ENCODE data around the gene TRMT6.

Gene TRMT6

GRCh38 chr20:5950271-5951031 lies at the start of gene TRMT6, which contains the start of gene MCM8:
Gene TRMT6, minus strand, starts transcription at chr20:5950533. Its CDS starts 128 bp downstream, at chr20:5950405.
Gene MCM8, plus strand, starts transcription at chr20:5950652. Its CDS starts 1,364 bp downstream, at chr20:5952016.
- peak; percentile 97 for DNase-seq (ENCODE audit: low spot score)

- DNase-seq (ENCODE audit: low spot score): no peak
Observed at GRCh38 chr20:5999783-6000182, 49.5 kb upstream of the TRMT6 start.

GRCh38 chr20:5996765-5997164 lies 46.4 kb upstream of the TRMT6 start:
- DNase-seq (ENCODE audit: low spot score): no peak

- DNase-seq (ENCODE audit: low spot score): no peak
Observed at GRCh38 chr20:5991623-5992441, 41.5 kb upstream of the TRMT6 start.

GRCh38 chr20:5990946-5991345 lies 40.6 kb upstream of the TRMT6 start:
- no peak for DNase-seq (ENCODE audit: low spot score)

- no peak for DNase-seq (ENCODE audit: low spot score)
Observed at GRCh38 chr20:5989539-5989938, 39.2 kb upstream of the TRMT6 start.

- no peak for DNase-seq (ENCODE audit: low spot score)
Observed at GRCh38 chr20:5987383-5987782, 37.0 kb upstream of the TRMT6 start.

- DNase-seq (ENCODE audit: low spot score): no peak
Observed at GRCh38 chr20:5980720-5981538, 30.6 kb upstream of the TRMT6 start.

- DNase-seq (ENCODE audit: low spot score): no peak
Observed at GRCh38 chr20:5979801-5980200, 29.5 kb upstream of the TRMT6 start.

GRCh38 chr20:5977975-5978374 lies 27.6 kb upstream of the TRMT6 start:
- DNase-seq (ENCODE audit: low spot score): no peak

- no peak for DNase-seq (ENCODE audit: low spot score)
Observed at GRCh38 chr20:5977223-5977622, 26.9 kb upstream of the TRMT6 start.

GRCh38 chr20:5975778-5976177 lies 25.4 kb upstream of the TRMT6 start:
- no peak for DNase-seq (ENCODE audit: low spot score)

- DNase-seq (ENCODE audit: low spot score): no peak
Observed at GRCh38 chr20:5974531-5974930, 24.2 kb upstream of the TRMT6 start.

- no peak for DNase-seq (ENCODE audit: low spot score)
Observed at GRCh38 chr20:5973971-5974370, 23.6 kb upstream of the TRMT6 start.

- no peak for DNase-seq (ENCODE audit: low spot score)
Observed at GRCh38 chr20:5973172-5973571, 22.8 kb upstream of the TRMT6 start.

- DNase-seq (ENCODE audit: low spot score): no peak
Observed at GRCh38 chr20:5971203-5971602, 20.9 kb upstream of the TRMT6 start.

GRCh38 chr20:5970381-5970780 lies 20.0 kb upstream of the TRMT6 start:
- no peak for DNase-seq (ENCODE audit: low spot score)

- DNase-seq (ENCODE audit: low spot score): no peak
Observed at GRCh38 chr20:5969940-5970339, 19.6 kb upstream of the TRMT6 start.

- DNase-seq (ENCODE audit: low spot score): no peak
Observed at GRCh38 chr20:5969348-5969935, 19.1 kb upstream of the TRMT6 start.

GRCh38 chr20:5968462-5968861 lies 18.1 kb upstream of the TRMT6 start:
- DNase-seq (ENCODE audit: low spot score): no peak

- no peak for DNase-seq (ENCODE audit: low spot score)
Observed at GRCh38 chr20:5967469-5967868, 17.1 kb upstream of the TRMT6 start.

- no peak for DNase-seq (ENCODE audit: low spot score)
Observed at GRCh38 chr20:5949943-5950270, 426 bp downstream of the TRMT6 start.
